WTC11 (cell line): ENCODE measurements around the gene FAR2. TPM values are rescaled to one million over a fixed set of nuclear protein-coding genes. Genes with fewer than 3 reads are reported as not detected.

Experiments
- ATAC-seq: fragments of 200-7000 bp; cut with Tn5 transposase; 2 replicates; pipeline ENCODE4 v1.10.0; 2021; ENCODE audit warnings: mild to moderate bottlenecking, moderate library complexity
- CTCF ChIA-PET: fragments of 300-600 bp; sonication (Branson Sonifier 250); formaldehyde crosslinking; loops from one replicate; lab custom pipeline; 2021; ENCODE audit warnings: antibody characterized with exemption; lab: Charles Lee
- POLR2A ChIA-PET: fragments of 350-600 bp; sonication (Branson Sonifier 250); formaldehyde crosslinking; loops from one replicate; lab custom pipeline; 2021; ENCODE audit warnings: antibody characterized with exemption; lab: Charles Lee
- DNase-seq: peaks from one replicate; pipeline ENCODE4 v3.0.0; 2021; ENCODE audit warnings: low spot score
- H3K27ac Mint-ChIP-seq: 2 replicates; pipeline ENCODE4 v1.8.0; 2021; ENCODE audit warnings: mixed read lengths
- H3K27me3 Mint-ChIP-seq: 2 replicates; pipeline ENCODE4 v1.8.0; 2021; ENCODE audit warnings: low read depth, mild to moderate bottlenecking, moderate library complexity, mixed read lengths
- H3K36me3 Mint-ChIP-seq: 2 replicates; pipeline ENCODE4 v1.8.0; 2021; ENCODE audit warnings: mixed read lengths
- H3K4me1 Mint-ChIP-seq: 2 replicates; pipeline ENCODE4 v1.8.0; 2022; ENCODE audit warnings: mixed read lengths
- H3K4me3 Mint-ChIP-seq: 2 replicates; pipeline ENCODE4 v1.8.0; 2021; ENCODE audit warnings: mild to moderate bottlenecking, moderate library complexity, mixed read lengths
- H3K9me3 Mint-ChIP-seq: 2 replicates; pipeline ENCODE4 v1.8.0; 2021; ENCODE audit warnings: mixed read lengths
- AFF4 ChIP-seq: sonication (generic); formaldehyde crosslinking; IDR thresholded peaks from 2 replicates; pipeline ENCODE4 v1.8.1; 2023; ENCODE audit warnings: mild to moderate bottlenecking, missing genetic modification reagents, borderline replicate concordance
- ATF3 ChIP-seq: sonication (generic); formaldehyde crosslinking; conservative IDR thresholded peaks from 2 replicates; pipeline ENCODE4 v1.8.1; 2022; ENCODE audit warnings: mild to moderate bottlenecking, missing genetic modification reagents
- CBFB ChIP-seq: sonication (generic); formaldehyde crosslinking; IDR thresholded peaks from 2 replicates; pipeline ENCODE4 v1.8.1; 2022; ENCODE audit warnings: mild to moderate bottlenecking, low read depth, missing genetic modification reagents
- GABPB1 ChIP-seq: sonication (generic); formaldehyde crosslinking; IDR thresholded peaks from 2 replicates; pipeline ENCODE4 v1.8.1; 2023; ENCODE audit warnings: mild to moderate bottlenecking, missing genetic modification reagents
- NFE2L1 ChIP-seq: sonication (generic); formaldehyde crosslinking; IDR thresholded peaks from 2 replicates; pipeline ENCODE4 v1.8.1; 2023; ENCODE audit warnings: missing genetic modification reagents
- NR1H2 ChIP-seq: sonication (generic); formaldehyde crosslinking; IDR thresholded peaks from 2 replicates; pipeline ENCODE4 v1.9.0; 2021; ENCODE audit warnings: mild to moderate bottlenecking, moderate library complexity, missing genetic modification reagents
- OVOL2 ChIP-seq: fragments of 250-450 bp; sonication (Bioruptor Pico); IDR thresholded peaks from 2 replicates; pipeline ENCODE4 v1.9.0; 2021; ENCODE audit warnings: mild to moderate bottlenecking, borderline replicate concordance
- ZNF281 ChIP-seq: sonication (generic); formaldehyde crosslinking; IDR thresholded peaks from 2 replicates; pipeline ENCODE4 v1.8.0; 2023; ENCODE audit warnings: mild to moderate bottlenecking, missing genetic modification reagents
- ZNF317 ChIP-seq: sonication (generic); formaldehyde crosslinking; IDR thresholded peaks from 2 replicates; pipeline ENCODE4 v1.8.1; 2023; ENCODE audit warnings: low read depth, mild to moderate bottlenecking, moderate library complexity, missing genetic modification reagents, borderline replicate concordance
- total RNA-seq: library from RNA; stranded (reverse); gene quantifications from 3 replicates; pipeline ENCODE4 v1.2.3, GENCODE V29; 2021
- TF ChIP-seq, protein P1 (sequence below): fragments of 250-450 bp; sonication (Bioruptor Pico); conservative IDR thresholded peaks from 2 replicates; pipeline ENCODE4 v1.9.0; 2021; ENCODE audit warnings: mild to moderate bottlenecking
- TF ChIP-seq, protein P2 (sequence below): sonication (generic); formaldehyde crosslinking; IDR thresholded peaks from 2 replicates; pipeline ENCODE4 v1.8.1; 2022; ENCODE audit warnings: low read depth, missing genetic modification reagents, borderline replicate concordance

Gene FAR2
- total RNA-seq, 1 experiment from 2014 or later: 20.0 TPM

DNA sequence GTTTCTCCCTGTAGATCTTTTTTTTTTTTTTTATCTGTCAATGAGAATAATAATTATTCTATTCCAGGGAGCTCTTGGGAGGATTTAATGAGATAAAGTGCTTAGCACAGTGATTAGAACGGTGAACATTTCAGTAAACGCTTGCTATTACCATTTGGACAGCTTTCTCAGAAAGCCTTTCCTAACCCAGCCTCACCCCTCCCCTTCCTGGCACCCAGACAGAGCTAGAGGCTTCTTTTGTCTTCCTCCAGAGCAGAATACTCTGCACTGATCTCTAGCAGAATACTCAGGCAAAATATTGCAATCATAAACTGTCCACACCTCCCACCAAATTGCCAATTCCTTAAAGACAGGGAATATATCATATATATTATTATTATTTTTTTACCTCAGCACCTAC is 165.3 kb downstream of the FAR2 start:
- H3K4me1 Mint-ChIP-seq: peaks cover 12% of the 10 kb centered on the region
- H3K4me3 Mint-ChIP-seq: no peak overlapping the region
- TF ChIP-seq GABPB1 (CRISPR knock-in tag) (no peak), NR1H2 (CRISPR knock-in tag) (no peak), ZNF281 (CRISPR knock-in tag) (no peak)
- TF ChIP-seq, protein P1, sequence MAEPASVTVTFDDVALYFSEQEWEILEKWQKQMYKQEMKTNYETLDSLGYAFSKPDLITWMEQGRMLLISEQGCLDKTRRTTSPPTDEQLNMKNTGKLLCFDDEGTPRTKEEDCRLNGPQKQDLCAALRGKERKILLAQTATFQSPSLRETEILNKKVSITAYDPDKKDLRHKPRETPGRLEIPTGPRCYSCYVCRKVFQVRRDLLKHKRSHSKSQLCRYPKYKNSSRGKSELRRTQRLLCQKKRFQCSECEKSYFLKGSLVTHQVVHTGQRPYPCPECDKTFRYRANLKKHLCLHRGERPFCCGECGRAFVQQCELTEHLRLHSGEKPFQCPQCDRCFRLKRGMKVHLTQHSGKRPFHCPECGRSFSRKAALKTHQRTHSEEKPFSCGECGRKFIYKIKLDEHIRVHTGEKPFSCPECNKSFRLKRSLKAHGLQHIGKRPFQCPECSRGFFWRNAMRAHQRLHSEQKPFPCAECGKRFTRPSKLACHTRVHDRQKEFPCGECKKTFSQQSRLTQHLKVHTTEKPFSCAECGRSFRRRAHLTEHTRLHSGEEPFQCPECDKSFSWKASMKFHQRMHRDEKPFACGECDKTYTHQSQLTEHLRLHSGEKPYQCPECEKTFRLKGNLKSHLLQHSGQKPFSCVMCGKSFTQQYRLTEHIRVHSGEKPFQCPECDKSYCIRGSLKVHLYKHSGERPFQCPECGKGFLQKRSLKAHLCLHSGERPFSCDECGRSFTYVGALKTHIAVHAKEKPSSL: no peak
- H3K36me3 Mint-ChIP-seq: no peaks in the 10 kb centered on the region
- no peak overlapping the region for H3K27ac Mint-ChIP-seq
- H3K9me3 Mint-ChIP-seq: no peaks in the 10 kb centered on the region
- no peak for DNase-seq
- POLR2A ChIA-PET: no interaction called here
- H3K27me3 Mint-ChIP-seq: no peaks in the 10 kb centered on the region
- CTCF ChIA-PET: interaction anchor here (4.7 kb wide), 1 partner anchor 242 kb away, joined by 38 read pairs; no protein-coding TSS in a partner anchor
- ATAC-seq: no peak

- ChIA-PET CTCF (interaction anchor here (1.4 to 4.7 kb wide), 7 partner anchors 9 to 292 kb away, joined by 3 to 38 read pairs (median 7); no protein-coding TSS in a partner anchor), POLR2A (no interaction called here)
- no peak overlapping the region for H3K27ac Mint-ChIP-seq
- peaks cover 12% of the 10 kb centered on the region for H3K4me1 Mint-ChIP-seq
- peaks cover 11% of the 10 kb centered on the region for H3K9me3 Mint-ChIP-seq
- ATAC-seq: peak; percentile 79
- H3K27me3 Mint-ChIP-seq: no peaks in the 10 kb centered on the region
- no peak overlapping the region for H3K4me3 Mint-ChIP-seq
- DNase-seq: peak; percentile 35
- TF ChIP-seq AFF4 (CRISPR knock-in tag) (no peak), NFE2L1 (CRISPR knock-in tag) (no peak), ZNF317 (CRISPR knock-in tag) (no peak), OVOL2 (CRISPR knock-in tag) (no peak), ATF3 (CRISPR knock-in tag) (no peak), CBFB (CRISPR knock-in tag) (no peak), ZNF281 (CRISPR knock-in tag) (no peak)
- TF ChIP-seq, protein P1: no peak
- TF ChIP-seq, protein P2, sequence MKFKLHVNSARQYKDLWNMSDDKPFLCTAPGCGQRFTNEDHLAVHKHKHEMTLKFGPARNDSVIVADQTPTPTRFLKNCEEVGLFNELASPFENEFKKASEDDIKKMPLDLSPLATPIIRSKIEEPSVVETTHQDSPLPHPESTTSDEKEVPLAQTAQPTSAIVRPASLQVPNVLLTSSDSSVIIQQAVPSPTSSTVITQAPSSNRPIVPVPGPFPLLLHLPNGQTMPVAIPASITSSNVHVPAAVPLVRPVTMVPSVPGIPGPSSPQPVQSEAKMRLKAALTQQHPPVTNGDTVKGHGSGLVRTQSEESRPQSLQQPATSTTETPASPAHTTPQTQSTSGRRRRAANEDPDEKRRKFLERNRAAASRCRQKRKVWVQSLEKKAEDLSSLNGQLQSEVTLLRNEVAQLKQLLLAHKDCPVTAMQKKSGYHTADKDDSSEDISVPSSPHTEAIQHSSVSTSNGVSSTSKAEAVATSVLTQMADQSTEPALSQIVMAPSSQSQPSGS: no peak
- TF ChIP-seq, all 79 proteins: peak for 0
- H3K36me3 Mint-ChIP-seq: peaks cover 11% of the 10 kb centered on the region
These were observed 167.7 kb downstream of the FAR2 start for GRCh38 chr12:29316752-29317151.
